Nephron (organoid): ENCODE measurements around the gene CCNY.

Experiments
- H3K27ac Mint-ChIP-seq, 3 experiments: 2 replicates each; pipeline ENCODE4 v1.8.0; 2020; ENCODE audit warnings: mixed read lengths in 3 of 3, mild to moderate bottlenecking in 2 of 3, moderate library complexity in 1 of 3
- H3K27me3 Mint-ChIP-seq: 2 replicates; pipeline ENCODE4 v1.8.0; 2021; ENCODE audit warnings: low read depth, mild to moderate bottlenecking, moderate library complexity, mixed read lengths
- H3K36me3 Mint-ChIP-seq: 2 replicates; pipeline ENCODE4 v1.8.0; 2020; ENCODE audit warnings: low read depth, mixed read lengths
- H3K4me1 Mint-ChIP-seq: 2 replicates; pipeline ENCODE4 v1.8.0; 2020; ENCODE audit warnings: mixed read lengths
- H3K4me3 Mint-ChIP-seq, 3 experiments: 2 replicates each; pipeline ENCODE4 v1.8.0; 2020; ENCODE audit warnings: mild to moderate bottlenecking in 3 of 3, mixed read lengths in 3 of 3, moderate library complexity in 2 of 3
- H3K9me3 Mint-ChIP-seq: 2 replicates; pipeline ENCODE4 v1.8.0; 2020; ENCODE audit warnings: mixed read lengths
- TF ChIP-seq, protein P1 (sequence below), 3 experiments: fragments of 200-600 bp; sonication (generic); IDR thresholded peaks; one replicate each; pipeline ENCODE4 v1.5.0; 2021; ENCODE audit warnings: antibody characterized with exemption in 3 of 3; ENCODE audit not compliant: unreplicated experiment in 3 of 3

CCNY gene

DNA sequence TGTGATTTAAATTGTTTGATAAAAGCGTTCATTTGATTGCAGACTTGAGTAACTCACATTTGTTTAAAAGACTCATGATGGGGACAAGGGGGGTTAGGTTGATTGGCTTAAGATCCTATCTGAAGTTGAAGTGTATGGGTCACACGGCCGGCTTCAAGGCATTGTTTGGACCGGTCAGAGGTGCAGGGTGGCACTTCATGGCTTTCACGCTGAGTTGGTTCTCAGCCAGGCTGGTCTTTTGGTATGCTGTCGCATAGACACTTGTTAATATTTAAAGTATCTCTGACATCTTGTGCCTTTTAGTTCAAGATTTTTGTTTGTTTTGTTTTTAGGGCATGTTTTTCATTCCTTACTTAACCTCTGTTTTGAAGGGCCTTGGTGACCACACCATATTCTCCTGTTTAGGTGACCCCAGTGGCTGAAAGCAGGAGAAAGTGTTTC is 58.1 kb downstream of the CCNY start:
- Mint-ChIP-seq H3K9me3 (peaks cover 6% of the 10 kb centered on the region), H3K27me3 (no peaks in the 10 kb centered on the region), H3K27ac (peak overlapping the region; percentile 74 to 85 (median 78)), H3K4me1 (peaks cover 89% of the 10 kb centered on the region), H3K36me3 (peaks cover 7% of the 10 kb centered on the region), H3K4me3 (peak overlapping the region in 2 of 3 experiments; percentile 18 to 20)
- TF ChIP-seq, protein P1, sequence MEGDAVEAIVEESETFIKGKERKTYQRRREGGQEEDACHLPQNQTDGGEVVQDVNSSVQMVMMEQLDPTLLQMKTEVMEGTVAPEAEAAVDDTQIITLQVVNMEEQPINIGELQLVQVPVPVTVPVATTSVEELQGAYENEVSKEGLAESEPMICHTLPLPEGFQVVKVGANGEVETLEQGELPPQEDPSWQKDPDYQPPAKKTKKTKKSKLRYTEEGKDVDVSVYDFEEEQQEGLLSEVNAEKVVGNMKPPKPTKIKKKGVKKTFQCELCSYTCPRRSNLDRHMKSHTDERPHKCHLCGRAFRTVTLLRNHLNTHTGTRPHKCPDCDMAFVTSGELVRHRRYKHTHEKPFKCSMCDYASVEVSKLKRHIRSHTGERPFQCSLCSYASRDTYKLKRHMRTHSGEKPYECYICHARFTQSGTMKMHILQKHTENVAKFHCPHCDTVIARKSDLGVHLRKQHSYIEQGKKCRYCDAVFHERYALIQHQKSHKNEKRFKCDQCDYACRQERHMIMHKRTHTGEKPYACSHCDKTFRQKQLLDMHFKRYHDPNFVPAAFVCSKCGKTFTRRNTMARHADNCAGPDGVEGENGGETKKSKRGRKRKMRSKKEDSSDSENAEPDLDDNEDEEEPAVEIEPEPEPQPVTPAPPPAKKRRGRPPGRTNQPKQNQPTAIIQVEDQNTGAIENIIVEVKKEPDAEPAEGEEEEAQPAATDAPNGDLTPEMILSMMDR (IDR thresholded peaks at IDR 0.05; ENCODE audit: unreplicated experiment in 3 of 3) = no peak

DNA sequence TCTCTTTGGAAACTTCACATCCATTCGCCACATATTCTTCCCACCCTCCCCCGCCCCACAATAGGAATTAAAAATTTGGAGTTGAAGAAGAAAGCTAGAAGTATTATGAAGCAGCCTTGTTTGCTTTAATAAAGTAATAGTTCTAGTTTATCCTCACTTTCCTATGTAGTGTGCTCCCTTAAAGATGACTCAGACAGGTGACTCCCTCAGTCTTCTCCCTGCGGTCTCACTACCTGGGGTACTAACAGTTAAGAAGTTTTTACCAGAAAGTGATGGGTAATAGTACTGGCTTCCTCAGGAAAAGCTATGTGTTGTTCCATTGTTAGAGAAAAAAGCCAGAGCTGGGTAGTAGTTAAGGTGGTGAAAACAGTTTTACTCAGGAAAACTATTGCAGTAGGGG is 58.6 kb downstream of the CCNY start:
- Mint-ChIP-seq H3K9me3 (peaks cover 4% of the 10 kb centered on the region), H3K36me3 (peaks cover 4% of the 10 kb centered on the region), H3K27me3 (no peaks in the 10 kb centered on the region), H3K27ac (peak overlapping the region; percentile 67 to 87 (median 78)), H3K4me1 (peaks cover 90% of the 10 kb centered on the region), H3K4me3 (no peak overlapping the region)
- TF ChIP-seq, protein P1 (IDR thresholded peaks at IDR 0.05; ENCODE audit: unreplicated experiment in 3 of 3) = no peak

DNA sequence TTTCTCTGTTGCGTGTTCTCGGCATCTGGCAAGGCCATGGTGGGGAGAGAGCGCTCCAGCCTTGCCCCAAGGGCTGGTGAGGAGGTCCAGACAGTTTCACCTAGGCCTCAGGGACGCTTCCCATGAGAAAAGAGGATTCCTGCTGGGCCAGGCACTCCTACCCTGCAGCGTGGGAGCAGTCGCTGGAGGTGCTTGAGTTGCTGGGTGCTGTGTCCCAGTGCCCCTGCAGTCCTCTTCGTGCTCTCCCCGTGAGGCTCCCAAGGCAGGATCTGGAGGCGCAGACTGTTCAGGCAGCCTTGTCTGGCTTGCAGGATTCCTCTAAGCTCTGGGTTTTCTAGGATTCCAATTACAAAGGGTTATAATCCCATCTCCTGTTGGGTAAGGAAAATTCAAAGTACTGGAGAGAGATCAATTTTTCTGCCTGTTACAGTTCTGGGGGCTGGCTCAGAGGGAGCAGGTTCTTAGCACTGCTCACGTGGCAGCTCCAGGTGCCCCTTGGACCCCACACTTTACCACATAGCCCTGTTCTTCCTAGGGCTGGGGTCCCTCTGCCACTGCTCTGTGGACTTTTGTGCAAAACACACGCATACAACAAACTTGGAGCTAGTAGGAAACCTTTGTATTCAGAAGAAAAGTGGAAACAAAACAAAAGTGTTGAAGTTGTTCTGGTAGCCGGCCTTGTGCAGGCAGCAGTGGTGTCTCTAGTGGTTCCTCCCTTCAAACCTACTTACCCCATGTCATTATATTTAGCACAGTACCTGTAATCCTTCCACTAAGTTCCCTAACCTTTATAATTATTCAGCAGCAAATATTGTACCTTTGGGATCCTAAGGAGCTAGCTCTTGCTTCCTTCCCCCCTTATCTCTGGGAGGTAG is 60.5 kb downstream of the CCNY start:
- Mint-ChIP-seq H3K27ac (peak overlapping the region; percentile 56 to 78 (median 67)), H3K4me1 (peaks cover 83% of the 10 kb centered on the region), H3K4me3 (peak overlapping the region in 1 of 3 experiments; percentile 16), H3K9me3 (peaks cover under 1% of the 10 kb centered on the region), H3K27me3 (no peaks in the 10 kb centered on the region), H3K36me3 (peaks cover 1% of the 10 kb centered on the region)
- TF ChIP-seq, protein P1 (IDR thresholded peaks at IDR 0.05; ENCODE audit: unreplicated experiment in 3 of 3) = no peak

DNA sequence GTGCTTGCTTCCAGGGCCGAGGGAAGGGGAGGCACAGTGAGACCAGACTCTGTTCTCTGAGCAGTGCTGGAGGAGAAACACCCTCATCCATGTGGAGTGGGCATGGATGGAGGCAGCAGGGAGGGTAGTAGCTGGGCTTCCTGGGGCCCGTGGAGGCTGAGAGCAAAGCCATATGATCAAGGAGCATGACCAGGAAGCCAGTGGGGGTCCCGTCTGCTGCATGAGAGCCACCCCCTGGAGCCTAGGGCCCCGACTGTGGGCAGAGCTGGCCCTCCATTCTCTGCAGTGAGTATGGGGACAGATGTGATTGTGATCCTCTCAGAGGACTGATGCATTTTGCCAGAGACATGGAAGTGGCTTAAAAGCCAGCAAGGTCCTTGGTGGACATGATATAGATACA is 61.6 kb downstream of the CCNY start:
- Mint-ChIP-seq H3K4me3 (no peak overlapping the region), H3K9me3 (no peaks in the 10 kb centered on the region), H3K27me3 (no peaks in the 10 kb centered on the region), H3K27ac (peak overlapping the region in 1 of 3 experiments; percentile 63), H3K36me3 (no peaks in the 10 kb centered on the region), H3K4me1 (peaks cover 71% of the 10 kb centered on the region)
- TF ChIP-seq, protein P1 (IDR thresholded peaks at IDR 0.05; ENCODE audit: unreplicated experiment in 3 of 3) = no peak

DNA sequence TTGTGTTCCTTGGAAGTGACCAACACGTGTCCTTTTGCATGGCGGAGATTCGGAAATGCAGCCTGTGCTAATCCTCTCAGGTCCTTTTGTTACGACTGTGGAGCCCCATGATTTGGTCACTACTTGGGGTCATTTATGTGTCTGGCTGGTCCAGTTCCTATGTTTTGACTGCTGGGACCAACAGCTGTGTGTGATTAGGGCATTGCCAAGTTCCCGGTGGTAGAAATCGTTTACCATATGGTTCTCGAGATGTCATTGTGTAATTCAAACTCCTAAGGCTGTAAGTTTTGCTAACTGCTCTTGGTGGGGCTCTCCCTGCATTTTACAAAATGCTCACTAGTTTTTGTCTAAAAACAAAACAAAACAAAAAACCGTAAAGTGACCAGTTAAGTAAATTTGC is 62.0 kb downstream of the CCNY start:
- Mint-ChIP-seq H3K36me3 (no peaks in the 10 kb centered on the region), H3K27ac (peak overlapping the region in 2 of 3 experiments; percentile 55 to 63), H3K4me3 (no peak overlapping the region), H3K27me3 (no peaks in the 10 kb centered on the region), H3K9me3 (no peaks in the 10 kb centered on the region), H3K4me1 (peaks cover 67% of the 10 kb centered on the region)
- TF ChIP-seq, protein P1 (IDR thresholded peaks at IDR 0.05; ENCODE audit: unreplicated experiment in 3 of 3) = no peak
